Body of pancreas (tissue), 4 donors: ENCODE data around the gene MYO1C. TPM values are rescaled to one million over a fixed set of nuclear protein-coding genes. Genes with fewer than 3 reads are reported as not detected.

ENCODE experiments used
- ATAC-seq: fragments of 150-250 bp; one replicate; pipeline ENCODE4 v1.9.1; 2016
- DNase-seq, 4 donors: peaks; one replicate each; pipeline ENCODE4 v3.0.0-alpha.2; 2019
- H3K27ac ChIP-seq, 4 donors: fragments of 200-600 bp; sonication (generic); 1 replicate in 3 of 4; 2 replicates in 1 of 4; pipeline versions ENCODE4 v1.5.1 to v1.6.1; 2016 to 2019; ENCODE audit warnings: mild to moderate bottlenecking in 1 of 4, mixed read lengths in 1 of 4, moderate library complexity in 1 of 4
- H3K27me3 ChIP-seq, 2 donors: fragments of 200-600 bp; sonication (generic); one replicate each; pipeline ENCODE4 v1.6.0; 2016; ENCODE audit warnings: mild to moderate bottlenecking in 1 of 2
- H3K36me3 ChIP-seq, 2 donors: fragments of 200-600 bp; sonication (generic); replicated peaks in 1 of 2; 2 replicates each; pipeline ENCODE4 v1.5.1; 2016; ENCODE audit warnings: low read depth in 2 of 2; ENCODE audit not compliant: insufficient read depth in 1 of 2
- H3K4me1 ChIP-seq: fragments of 200-600 bp; sonication (generic); one replicate; pipeline ENCODE4 v1.6.0; 2016
- H3K4me3 ChIP-seq, 2 donors: fragments of 200-600 bp; sonication (generic); 1 replicate in 1 of 2; 2 replicates in 1 of 2; pipeline ENCODE4 v1.5.1; 2016 to 2019
- H3K9me3 ChIP-seq, 3 donors: fragments of 200-600 bp; sonication (generic); 1 replicate in 2 of 3; 2 replicates in 1 of 3; pipeline ENCODE4 v1.5.1; 2016
- CTCF ChIP-seq, 7 experiments: fragments of 450-650 bp in 4 of 7; fragments of 200-600 bp in 3 of 7; sonication (generic) in 3 of 7; IDR thresholded peaks; one replicate each; pipeline ENCODE4 v1.5.1; 2016 to 2019; ENCODE audit warnings: antibody characterized with exemption in 7 of 7
- POLR2A ChIP-seq, 3 donors: fragments of 450-650 bp; IDR thresholded peaks; one replicate each; pipeline ENCODE4 v1.6.1; 2016; ENCODE audit warnings: antibody characterized with exemption in 3 of 3, mild to moderate bottlenecking in 2 of 3
- WGBS, 2 donors: methylation state at CpG; one replicate each; pipeline ENCODE4 v1.1.5; 2017; 5-methylcytosine and 5-hydroxymethylcytosine counted together
- intact Hi-C: fragments of 100-400 bp; cut with DNase I; formaldehyde crosslinking; loops from one replicate; pipeline ENCODE4 v1.15.1; 2023
- total RNA-seq, 2 donors: library from RNA; depleted of rRNA; stranded (reverse); fragments of >200 nt; gene quantifications; one replicate each; pipeline ENCODE4 v1.1.0, GENCODE V29; 2016

MYO1C gene
- 10 to 100 TPM; 77.3 to 94.6 TPM for total RNA-seq

GRCh38 chr17:1492249-1493206 lies at the start of gene MYO1C:
MYO1C (minus strand) TSS chr17:1492686; CDS start chr17:1492487, 199 bp downstream.
- intact Hi-C loops, result no loop called here
- Histone ChIP-seq H3K36me3 (no peaks in the 10 kb centered on the region), H3K27ac (peak within 1 kb of the TSS; percentile 19 to 83 (median 72)), H3K27me3 (no peaks in the 10 kb centered on the region), H3K4me3 (no peak within 1 kb of the TSS), H3K9me3 (no peaks in the 10 kb centered on the region), H3K4me1 (peaks cover 47% of the 10 kb centered on the region)
- ATAC-seq (no peak), DNase-seq (no peak)
- no peak for TF ChIP-seq POLR2A (IDR thresholded peaks at IDR 0.05)
- TF ChIP-seq CTCF (IDR thresholded peaks at IDR 0.05), result no peak
- 61 to 67% methylated on average over 2 to 33 of the region's 35 CpGs for WGBS, 2 donors

GRCh38 chr17:1541367-1541904 lies 49.0 kb upstream of the MYO1C start:
- H3K36me3 ChIP-seq, result peaks cover 10 to 12% of the 10 kb centered on the region in 2 donors
- H3K4me3 ChIP-seq, result no peak overlapping the region
- no peak overlapping the region for H3K27ac ChIP-seq
- intact Hi-C loops, result no loop called here
- ATAC-seq, result no peak
- H3K9me3 ChIP-seq, result no peaks in the 10 kb centered on the region
- H3K4me1 ChIP-seq, result no peaks in the 10 kb centered on the region
- WGBS, 2 donors, result 95 to 98% methylated on average over 4 of the region's 4 CpGs
- DNase-seq, result no peak
- no peaks in the 10 kb centered on the region for H3K27me3 ChIP-seq
- no peak for TF ChIP-seq POLR2A (IDR thresholded peaks at IDR 0.05)

- 85 to 92% methylated on average over 15 of the region's 15 CpGs for WGBS, 2 donors
- peaks cover 10 to 19% of the 10 kb centered on the region in 2 donors for H3K36me3 ChIP-seq
- H3K9me3 ChIP-seq, result no peaks in the 10 kb centered on the region
- TF ChIP-seq POLR2A (IDR thresholded peaks at IDR 0.05) (no peak), CTCF (IDR thresholded peaks at IDR 0.05) (no peak)
- DNase-seq (no peak), ATAC-seq (no peak)
- no peaks in the 10 kb centered on the region for H3K27me3 ChIP-seq
- H3K4me1 ChIP-seq, result no peaks in the 10 kb centered on the region
- no peak overlapping the region for H3K27ac ChIP-seq
- no peak overlapping the region for H3K4me3 ChIP-seq
- intact Hi-C loops, result no loop called here
These were observed 47.3 kb upstream of the MYO1C start for GRCh38 chr17:1539811-1540210.

- Histone ChIP-seq H3K36me3 (peaks cover 20 to 27% of the 10 kb centered on the region in 2 donors), H3K9me3 (no peaks in the 10 kb centered on the region), H3K27ac (no peak overlapping the region), H3K27me3 (no peaks in the 10 kb centered on the region), H3K4me1 (no peaks in the 10 kb centered on the region), H3K4me3 (no peak overlapping the region)
- DNase-seq, result no peak
- intact Hi-C loops, result no loop called here
- 87 to 88% methylated on average over 4 of the region's 4 CpGs for WGBS, 2 donors
- ATAC-seq, result no peak
- no peak for TF ChIP-seq CTCF (IDR thresholded peaks at IDR 0.05)
- no peak for TF ChIP-seq POLR2A (IDR thresholded peaks at IDR 0.05)
These were observed 43.3 kb upstream of the MYO1C start for GRCh38 chr17:1535737-1536136.

- H3K36me3 ChIP-seq, result peaks cover 15 to 31% of the 10 kb centered on the region in 2 donors
- H3K9me3 ChIP-seq, result no peaks in the 10 kb centered on the region
- no peaks in the 10 kb centered on the region for H3K4me1 ChIP-seq
- DNase-seq, result no peak
- no peak overlapping the region for H3K27ac ChIP-seq
- no peak overlapping the region for H3K4me3 ChIP-seq
- no peaks in the 10 kb centered on the region for H3K27me3 ChIP-seq
- 89 to 94% methylated on average over 23 to 24 of the region's 24 CpGs for WGBS, 2 donors
- intact Hi-C loops, result no loop called here
- ATAC-seq, result no peak
- no peak for TF ChIP-seq CTCF (IDR thresholded peaks at IDR 0.05)
- no peak for TF ChIP-seq POLR2A (IDR thresholded peaks at IDR 0.05)
These were observed 41.3 kb upstream of the MYO1C start for GRCh38 chr17:1533661-1534325.
